Endodermal cell (in vitro differentiated cells): ENCODE measurements around the gene OPCML. TPM values are rescaled to one million over a fixed set of nuclear protein-coding genes. Genes with fewer than 3 reads are reported as not detected.

ENCODE experiments used
- DNase-seq: peaks from one replicate; pipeline ENCODE4 v3.0.0-alpha.2; 2017
- H3K27ac ChIP-seq: 2 replicates; pipeline ENCODE4 v1.5.1; 2013; ENCODE audit warnings: mild to moderate bottlenecking, low read depth, low read length, moderate library complexity
- H3K27me3 ChIP-seq: 2 replicates; pipeline ENCODE4 v1.6.1; 2013; ENCODE audit warnings: mild to moderate bottlenecking, low read length, moderate library complexity; ENCODE audit not compliant: insufficient read depth, control insufficient read depth, poor library complexity, severe bottlenecking
- H3K36me3 ChIP-seq: 2 replicates; pipeline ENCODE4 v1.7.0; 2013; ENCODE audit warnings: mild to moderate bottlenecking, low read length, moderate library complexity; ENCODE audit not compliant: control insufficient read depth, insufficient read depth
- H3K4me1 ChIP-seq: one replicate; pipeline ENCODE4 v1.7.0; 2013; ENCODE audit warnings: low read length; ENCODE audit not compliant: control insufficient read depth, insufficient read depth
- H3K4me3 ChIP-seq: 2 replicates; pipeline ENCODE4 v1.5.1; 2013; ENCODE audit warnings: mild to moderate bottlenecking, low read length, moderate library complexity
- H3K9ac ChIP-seq: 2 replicates; pipeline ENCODE4 v1.6.1; 2013; ENCODE audit warnings: mild to moderate bottlenecking, low read length, moderate library complexity; ENCODE audit not compliant: poor library complexity, severe bottlenecking; ENCODE audit errors: extremely low read depth
- H3K9me3 ChIP-seq: 2 replicates; pipeline ENCODE4 v1.6.1; 2013; ENCODE audit warnings: mild to moderate bottlenecking, low read length, moderate library complexity; ENCODE audit not compliant: control insufficient read depth
- H3K27ac Mint-ChIP-seq: 2 replicates; pipeline ENCODE4 v1.8.0; 2020; ENCODE audit warnings: mixed read lengths
- H3K27me3 Mint-ChIP-seq: 2 replicates; pipeline ENCODE4 v1.8.0; 2021; ENCODE audit warnings: mild to moderate bottlenecking, mixed read lengths; ENCODE audit not compliant: insufficient read depth
- H3K36me3 Mint-ChIP-seq: 2 replicates; pipeline ENCODE4 v1.8.0; 2020; ENCODE audit warnings: low read depth, mixed read lengths
- H3K4me1 Mint-ChIP-seq: 2 replicates; pipeline ENCODE4 v1.8.0; 2020; ENCODE audit warnings: mixed read lengths
- H3K4me3 Mint-ChIP-seq: 2 replicates; pipeline ENCODE4 v1.8.0; 2020; ENCODE audit warnings: mild to moderate bottlenecking, moderate library complexity, mixed read lengths
- H3K9me3 Mint-ChIP-seq: 2 replicates; pipeline ENCODE4 v1.8.0; 2020; ENCODE audit warnings: mild to moderate bottlenecking, mixed read lengths
- WGBS, 2 experiments: methylation state at CpG; one replicate each; pipeline versions ENCODE4 v1.1.5 to v1.1.7; 2013; ENCODE audit warnings: missing lambda C conversion rate in 2 of 2, mixed read lengths in 1 of 2; ENCODE audit not compliant: insufficient coverage in 1 of 2, insufficient read length in 1 of 2; 5-methylcytosine and 5-hydroxymethylcytosine counted together
- total RNA-seq, 2 donors: library from RNA; stranded (reverse); fragmentation: NEBNext Ultra II Directional in 1 of 2; extraction: Animal tissue kit (Norgen Biotek cat#: 25700) in 1 of 2; gene quantifications; 2 replicates in 1 of 2; 3 replicates in 1 of 2; pipeline ENCODE4 v1.2.1, GENCODE V29; 2021
- TF ChIP-seq, protein P1 (sequence below): fragments of 200-600 bp; sonication (generic); conservative IDR thresholded peaks from 2 replicates; pipeline ENCODE4 v1.5.0; 2021; ENCODE audit warnings: antibody characterized with exemption, mild to moderate bottlenecking

The OPCML gene
- total RNA-seq, 2 donors from 2014 or later, result 0.49 to 0.86 TPM

DNA sequence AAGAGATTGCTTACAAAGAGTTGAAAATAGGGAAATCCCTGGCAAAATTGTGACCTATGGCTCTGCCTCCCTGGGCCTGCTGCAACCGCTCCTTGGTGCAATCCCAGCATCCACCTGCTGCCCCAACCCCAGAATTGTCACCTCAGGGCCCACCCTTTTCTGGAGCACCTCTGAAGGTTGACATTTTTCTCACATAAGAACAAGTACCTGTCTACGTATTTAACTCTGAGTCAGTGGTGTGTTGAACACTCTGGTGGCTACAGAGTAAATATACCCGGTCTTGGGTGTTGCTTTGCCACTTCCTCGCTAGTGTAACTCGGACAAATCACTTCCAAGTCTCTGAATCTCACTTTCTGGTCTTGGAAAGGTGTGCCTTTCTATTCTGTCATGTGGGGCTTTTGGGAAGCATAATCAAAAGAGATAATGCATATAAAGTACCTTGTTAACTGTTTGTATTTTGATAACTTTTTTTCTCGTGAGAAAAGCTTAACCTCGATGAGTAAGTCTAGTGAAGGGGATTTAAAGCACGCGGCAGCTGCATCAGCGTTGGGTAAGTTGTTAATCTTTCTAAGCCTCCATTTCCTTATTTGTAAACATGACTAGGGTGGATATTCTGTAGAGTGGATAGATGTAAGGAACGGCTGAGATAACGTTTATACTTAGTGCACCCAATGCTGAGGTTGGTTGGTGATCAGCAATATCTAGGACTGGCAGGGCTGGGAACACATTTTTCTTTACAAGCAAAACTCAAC is 881.2 kb downstream of the OPCML start:
- H3K9me3 ChIP-seq, result no peaks in the 10 kb centered on the region
- H3K4me1 Mint-ChIP-seq, result peaks cover 15% of the 10 kb centered on the region
- no peak overlapping the region for H3K4me3 ChIP-seq
- WGBS, 2 experiments, result 91 to 95% methylated on average over 10 to 12 of the region's 12 CpGs
- H3K27ac Mint-ChIP-seq, result no peak overlapping the region
- H3K9me3 Mint-ChIP-seq, result no peaks in the 10 kb centered on the region
- H3K36me3 ChIP-seq, result no peaks in the 10 kb centered on the region
- H3K27me3 ChIP-seq, result no peaks in the 10 kb centered on the region
- no peak for DNase-seq
- no peaks in the 10 kb centered on the region for H3K36me3 Mint-ChIP-seq
- TF ChIP-seq, protein P1, sequence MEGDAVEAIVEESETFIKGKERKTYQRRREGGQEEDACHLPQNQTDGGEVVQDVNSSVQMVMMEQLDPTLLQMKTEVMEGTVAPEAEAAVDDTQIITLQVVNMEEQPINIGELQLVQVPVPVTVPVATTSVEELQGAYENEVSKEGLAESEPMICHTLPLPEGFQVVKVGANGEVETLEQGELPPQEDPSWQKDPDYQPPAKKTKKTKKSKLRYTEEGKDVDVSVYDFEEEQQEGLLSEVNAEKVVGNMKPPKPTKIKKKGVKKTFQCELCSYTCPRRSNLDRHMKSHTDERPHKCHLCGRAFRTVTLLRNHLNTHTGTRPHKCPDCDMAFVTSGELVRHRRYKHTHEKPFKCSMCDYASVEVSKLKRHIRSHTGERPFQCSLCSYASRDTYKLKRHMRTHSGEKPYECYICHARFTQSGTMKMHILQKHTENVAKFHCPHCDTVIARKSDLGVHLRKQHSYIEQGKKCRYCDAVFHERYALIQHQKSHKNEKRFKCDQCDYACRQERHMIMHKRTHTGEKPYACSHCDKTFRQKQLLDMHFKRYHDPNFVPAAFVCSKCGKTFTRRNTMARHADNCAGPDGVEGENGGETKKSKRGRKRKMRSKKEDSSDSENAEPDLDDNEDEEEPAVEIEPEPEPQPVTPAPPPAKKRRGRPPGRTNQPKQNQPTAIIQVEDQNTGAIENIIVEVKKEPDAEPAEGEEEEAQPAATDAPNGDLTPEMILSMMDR, result no peak
- no peak overlapping the region for H3K4me3 Mint-ChIP-seq
- H3K4me1 ChIP-seq, result peaks cover 3% of the 10 kb centered on the region
- H3K9ac ChIP-seq, result no peak overlapping the region
- peaks cover 9% of the 10 kb centered on the region for H3K27me3 Mint-ChIP-seq
- H3K27ac ChIP-seq, result no peak overlapping the region

- H3K27me3 ChIP-seq, result no peaks in the 10 kb centered on the region
- H3K27me3 Mint-ChIP-seq, result peaks cover 3% of the 10 kb centered on the region
- H3K27ac ChIP-seq, result no peak overlapping the region
- no peak overlapping the region for H3K9ac ChIP-seq
- no peak overlapping the region for H3K27ac Mint-ChIP-seq
- no peaks in the 10 kb centered on the region for H3K36me3 Mint-ChIP-seq
- H3K4me3 Mint-ChIP-seq, result no peak overlapping the region
- no peaks in the 10 kb centered on the region for H3K9me3 ChIP-seq
- H3K4me1 Mint-ChIP-seq, result peaks cover 15% of the 10 kb centered on the region
- WGBS, 2 experiments, result 96 to 97% methylated on average over 7 to 9 of the region's 9 CpGs
- no peaks in the 10 kb centered on the region for H3K36me3 ChIP-seq
- H3K4me1 ChIP-seq, result peaks cover 3% of the 10 kb centered on the region
- TF ChIP-seq, protein P1, result no peak
- H3K9me3 Mint-ChIP-seq, result no peaks in the 10 kb centered on the region
- H3K4me3 ChIP-seq, result no peak overlapping the region
- no peak for DNase-seq
Observed at GRCh38 chr11:132649277-132649676, 883.0 kb downstream of the OPCML start.

GRCh38 chr11:132648851-132649250 is 883.5 kb downstream of the OPCML start:
- no peaks in the 10 kb centered on the region for H3K36me3 ChIP-seq
- no peaks in the 10 kb centered on the region for H3K9me3 ChIP-seq
- Mint-ChIP-seq H3K4me3 (no peak overlapping the region), H3K4me1 (peaks cover 15% of the 10 kb centered on the region), H3K27ac (no peak overlapping the region), H3K36me3 (no peaks in the 10 kb centered on the region), H3K9me3 (no peaks in the 10 kb centered on the region), H3K27me3 (no peaks in the 10 kb centered on the region)
- DNase-seq, result no peak
- WGBS, 2 experiments, result 95 to 100% methylated on average over 3 to 7 of the region's 8 CpGs
- TF ChIP-seq, protein P1, result no peak
- H3K4me3 ChIP-seq, result no peak overlapping the region
- H3K27me3 ChIP-seq, result no peaks in the 10 kb centered on the region
- no peak overlapping the region for H3K27ac ChIP-seq
- H3K4me1 ChIP-seq, result peaks cover 3% of the 10 kb centered on the region
- H3K9ac ChIP-seq, result no peak overlapping the region
